Measurements from ENCODE around the gene PTPN14. TPM values are rescaled to one million over a fixed set of nuclear protein-coding genes. Genes with fewer than 3 reads are reported as not detected.
A peak's percentile ranks its signal among the peaks of the same experiment; 100 is the strongest.

The PTPN14 gene
- total RNA-seq, 1 donor, result 104 TPM

GRCh38 chr1:214404571-214405213 lies 146.7 kb downstream of the PTPN14 start:
- DNase-seq (ENCODE audit: low read depth), result peak; percentile 80
- no peak for TF ChIP-seq CTCF (IDR thresholded peaks at IDR 0.05; ENCODE audit: insufficient read depth, low read depth, low read length)
- no peak overlapping the region for H3K4me3 ChIP-seq (ENCODE audit: low read depth, low read length)

- no peak overlapping the region for H3K4me3 ChIP-seq (ENCODE audit: low read depth, low read length)
- DNase-seq (ENCODE audit: low read depth), result peak; percentile 93
- no peak for TF ChIP-seq CTCF (IDR thresholded peaks at IDR 0.05; ENCODE audit: insufficient read depth, low read depth, low read length)
These were observed 147.2 kb downstream of the PTPN14 start for GRCh38 chr1:214404154-214404553.

GRCh38 chr1:214403431-214403830 lies 148.0 kb downstream of the PTPN14 start:
- no peak overlapping the region for H3K4me3 ChIP-seq (ENCODE audit: low read depth, low read length)
- no peak for TF ChIP-seq CTCF (IDR thresholded peaks at IDR 0.05; ENCODE audit: insufficient read depth, low read depth, low read length)
- DNase-seq (ENCODE audit: low read depth), result peak; percentile 28

- H3K4me3 ChIP-seq (ENCODE audit: low read depth, low read length), result no peak overlapping the region
- DNase-seq (ENCODE audit: low read depth), result no peak
- no peak for TF ChIP-seq CTCF (IDR thresholded peaks at IDR 0.05; ENCODE audit: insufficient read depth, low read depth, low read length)
These were observed 148.8 kb downstream of the PTPN14 start for GRCh38 chr1:214402613-214403083.

GRCh38 chr1:214401666-214402065 lies 149.7 kb downstream of the PTPN14 start:
- H3K4me3 ChIP-seq (ENCODE audit: low read depth, low read length), result no peak overlapping the region
- TF ChIP-seq CTCF (IDR thresholded peaks at IDR 0.05; ENCODE audit: insufficient read depth, low read depth, low read length), result no peak
- peak; percentile 49 for DNase-seq (ENCODE audit: low read depth)

GRCh38 chr1:214400131-214400530 lies 151.3 kb downstream of the PTPN14 start:
- H3K4me3 ChIP-seq (ENCODE audit: low read depth, low read length), result no peak overlapping the region
- DNase-seq (ENCODE audit: low read depth), result no peak
- no peak for TF ChIP-seq CTCF (IDR thresholded peaks at IDR 0.05; ENCODE audit: insufficient read depth, low read depth, low read length)

- no peak for TF ChIP-seq CTCF (IDR thresholded peaks at IDR 0.05; ENCODE audit: insufficient read depth, low read depth, low read length)
- DNase-seq (ENCODE audit: low read depth), result no peak
- no peak overlapping the region for H3K4me3 ChIP-seq (ENCODE audit: low read depth, low read length)
These were observed 152.9 kb downstream of the PTPN14 start for GRCh38 chr1:214398490-214398889.
